ENCODE measurements around the gene ROCK2.

Gene ROCK2

DNA sequence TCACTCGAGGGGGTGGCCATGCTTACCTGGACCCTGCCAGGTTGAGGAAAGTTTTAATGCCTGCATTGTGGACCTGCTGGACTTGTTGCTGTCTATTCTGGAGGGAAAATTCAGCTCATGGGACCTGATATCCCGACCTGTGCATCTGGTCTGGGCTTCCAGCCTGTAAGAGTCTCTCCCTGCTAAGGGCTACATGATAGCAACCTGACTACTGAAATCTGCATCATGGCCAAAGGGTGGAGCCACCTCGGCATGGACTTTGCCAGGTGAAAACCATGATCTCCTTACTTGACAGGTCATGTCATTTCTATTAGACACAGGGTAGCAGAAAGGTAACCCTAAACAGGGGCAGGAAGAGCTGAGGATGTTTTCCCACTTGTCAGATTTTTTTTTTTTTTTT, 202.1 kb downstream of the ROCK2 start:
- TF ChIP-seq, protein P1, sequence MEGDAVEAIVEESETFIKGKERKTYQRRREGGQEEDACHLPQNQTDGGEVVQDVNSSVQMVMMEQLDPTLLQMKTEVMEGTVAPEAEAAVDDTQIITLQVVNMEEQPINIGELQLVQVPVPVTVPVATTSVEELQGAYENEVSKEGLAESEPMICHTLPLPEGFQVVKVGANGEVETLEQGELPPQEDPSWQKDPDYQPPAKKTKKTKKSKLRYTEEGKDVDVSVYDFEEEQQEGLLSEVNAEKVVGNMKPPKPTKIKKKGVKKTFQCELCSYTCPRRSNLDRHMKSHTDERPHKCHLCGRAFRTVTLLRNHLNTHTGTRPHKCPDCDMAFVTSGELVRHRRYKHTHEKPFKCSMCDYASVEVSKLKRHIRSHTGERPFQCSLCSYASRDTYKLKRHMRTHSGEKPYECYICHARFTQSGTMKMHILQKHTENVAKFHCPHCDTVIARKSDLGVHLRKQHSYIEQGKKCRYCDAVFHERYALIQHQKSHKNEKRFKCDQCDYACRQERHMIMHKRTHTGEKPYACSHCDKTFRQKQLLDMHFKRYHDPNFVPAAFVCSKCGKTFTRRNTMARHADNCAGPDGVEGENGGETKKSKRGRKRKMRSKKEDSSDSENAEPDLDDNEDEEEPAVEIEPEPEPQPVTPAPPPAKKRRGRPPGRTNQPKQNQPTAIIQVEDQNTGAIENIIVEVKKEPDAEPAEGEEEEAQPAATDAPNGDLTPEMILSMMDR (IDR thresholded peaks at IDR 0.05; ENCODE audit: control extremely low read depth, extremely low read depth, low read depth, missing control alignments), result no peak
- ChIA-PET POLR2A (no interaction called here), CTCF (interaction anchor here (2.9 to 5.3 kb wide), 2 partner anchors 9 to 441 kb away, joined by 29 to 51 read pairs; a partner anchor contains a TSS)
- no peak for DNase-seq (ENCODE audit: extremely low spot score)

DNA sequence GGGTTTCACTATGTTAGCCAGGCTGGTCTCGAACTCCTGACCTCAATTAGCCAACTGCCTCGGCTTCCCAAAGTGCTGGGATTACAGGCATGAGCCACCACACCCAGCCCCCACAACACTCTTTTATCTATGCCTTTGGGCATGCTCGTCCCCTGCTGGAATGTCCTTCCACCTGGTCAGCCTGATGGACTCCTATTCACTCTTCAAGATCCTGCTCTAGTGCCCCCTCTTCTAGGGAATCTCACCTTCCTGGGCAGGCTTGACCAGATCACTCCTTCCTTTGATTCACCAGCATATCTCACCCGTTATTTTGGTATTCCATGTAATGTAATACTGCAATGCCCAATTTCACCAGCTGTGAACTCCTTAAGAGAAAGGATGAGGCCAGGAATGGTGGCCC, 203.1 kb downstream of the ROCK2 start:
- ChIA-PET POLR2A (no interaction called here), CTCF (no interaction called here)
- DNase-seq (ENCODE audit: extremely low spot score), result no peak
- TF ChIP-seq, protein P1 (IDR thresholded peaks at IDR 0.05; ENCODE audit: control extremely low read depth, extremely low read depth, low read depth, missing control alignments), result no peak

DNA sequence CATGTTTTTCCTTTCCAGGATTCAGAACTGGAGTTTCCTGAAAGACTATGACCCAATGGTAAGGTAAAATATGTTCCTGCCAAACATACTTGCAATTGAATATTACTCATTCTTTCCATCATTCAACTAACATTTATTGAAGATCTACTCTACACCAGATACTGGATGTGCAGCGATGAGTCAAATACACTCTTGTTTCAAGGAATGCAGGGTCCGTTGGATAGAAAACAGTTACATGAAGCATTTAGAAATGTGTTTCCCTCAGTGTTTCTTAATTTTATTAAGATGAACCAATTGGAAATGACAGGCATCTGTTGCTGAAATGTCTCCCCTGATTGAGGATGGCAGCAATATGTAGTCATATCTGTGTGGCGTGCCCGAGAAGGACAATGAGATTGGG, 203.9 kb downstream of the ROCK2 start:
- TF ChIP-seq, protein P1 (IDR thresholded peaks at IDR 0.05; ENCODE audit: control extremely low read depth, extremely low read depth, low read depth, missing control alignments), result no peak
- ChIA-PET POLR2A (no interaction called here), CTCF (no interaction called here)
- DNase-seq (ENCODE audit: extremely low spot score), result no peak

DNA sequence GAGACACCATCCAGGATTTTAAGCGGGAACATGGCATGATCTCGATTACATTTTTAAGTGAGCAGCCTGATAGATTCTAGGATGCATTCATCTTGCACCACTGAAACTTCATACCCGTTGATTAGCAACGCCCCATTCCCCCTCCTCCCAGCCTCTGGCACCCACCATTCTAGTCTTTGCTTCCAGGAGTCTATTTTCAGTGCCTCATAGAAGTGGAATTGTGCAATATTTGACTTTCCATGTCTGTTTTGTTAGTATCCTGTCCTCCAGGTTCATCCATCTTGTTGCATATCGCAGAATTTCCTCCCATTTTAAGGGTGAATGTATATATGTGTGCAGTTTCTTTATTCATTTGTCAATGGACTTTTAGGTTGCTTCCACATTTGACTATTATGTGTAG, 210.1 kb downstream of the ROCK2 start:
- ChIA-PET CTCF (interaction anchor here (1.3 to 8.6 kb wide), 11 partner anchors 10 to 449 kb away, joined by 3 to 207 read pairs (median 38); partner anchors contain the start of gene E2F6), POLR2A (no interaction called here)
- TF ChIP-seq, protein P1 (IDR thresholded peaks at IDR 0.05; ENCODE audit: control extremely low read depth, extremely low read depth, low read depth, missing control alignments), result no peak
- no peak for DNase-seq (ENCODE audit: extremely low spot score)

DNA sequence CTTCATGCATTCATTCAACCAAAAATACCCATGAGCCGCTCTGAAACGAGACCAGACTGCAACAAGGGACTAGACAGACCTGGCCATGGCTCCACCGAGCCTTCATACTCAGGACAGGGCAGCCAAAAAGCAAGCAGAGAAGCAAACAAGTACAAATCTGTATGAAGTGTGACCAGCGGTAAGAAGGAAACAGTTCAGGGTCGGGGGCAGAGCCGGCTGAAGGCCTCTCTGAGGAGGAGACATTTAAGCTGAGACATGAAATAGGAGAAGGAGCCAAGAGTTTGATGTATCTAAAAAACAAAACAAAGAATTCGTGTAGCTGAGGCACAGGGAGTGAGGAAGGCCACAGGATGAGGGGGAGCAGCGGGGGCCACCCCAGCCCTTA, 210.5 kb downstream of the ROCK2 start:
- DNase-seq (ENCODE audit: extremely low spot score), result no peak
- POLR2A ChIA-PET, result no interaction called here
- TF ChIP-seq, protein P1 (IDR thresholded peaks at IDR 0.05; ENCODE audit: control extremely low read depth, extremely low read depth, low read depth, missing control alignments), result no peak

DNA sequence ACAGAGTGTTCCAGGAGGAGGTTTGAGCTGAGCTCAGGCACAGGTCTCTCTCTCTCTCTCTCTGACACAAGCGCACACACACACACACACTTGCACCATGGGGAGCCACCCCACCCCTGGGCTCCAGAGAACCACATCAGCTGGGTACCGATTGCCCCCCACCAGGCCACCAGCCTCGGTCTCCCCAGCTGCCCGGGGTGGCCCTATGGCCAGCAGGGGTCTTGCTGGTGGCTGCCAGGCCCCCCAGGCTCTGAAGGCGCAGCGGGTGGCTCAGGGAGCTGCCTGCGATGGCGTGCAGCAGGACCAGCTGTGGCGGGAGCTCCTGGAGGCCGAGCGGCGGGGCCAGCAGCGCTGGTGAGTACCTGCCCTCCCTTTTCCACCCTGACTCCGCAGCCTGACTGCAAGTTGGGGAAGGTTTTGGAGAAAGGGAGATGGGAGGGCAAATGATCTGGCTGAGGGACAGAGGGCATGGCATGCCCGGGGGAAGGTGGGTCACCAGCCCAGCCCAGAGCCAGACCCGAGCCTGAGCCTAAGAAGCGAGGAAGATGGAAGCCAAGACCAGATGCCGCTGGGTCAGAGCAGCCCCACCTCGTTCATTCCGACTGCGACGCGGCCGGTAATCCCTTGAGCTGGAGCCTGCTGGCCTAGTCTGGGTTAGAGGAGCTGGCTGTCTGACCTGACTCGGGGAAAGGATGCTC, 211.0 kb downstream of the ROCK2 start:
- ChIA-PET CTCF (interaction anchor here (0.6 to 8.6 kb wide), 57 partner anchors 11 to 646 kb away, joined by 3 to 207 read pairs (median 4); partner anchors contain the start of genes E2F6, ROCK2 and SLC66A3), POLR2A (no interaction called here)
- DNase-seq (ENCODE audit: extremely low spot score), result no peak
- TF ChIP-seq, protein P1 (IDR thresholded peaks at IDR 0.05; ENCODE audit: control extremely low read depth, extremely low read depth, low read depth, missing control alignments), result no peak

More for the DNA sequence above, 210.5 kb downstream of the ROCK2 start:
- CTCF ChIA-PET, result interaction anchor here (0.9 to 8.6 kb wide), 26 partner anchors 10 to 554 kb away, joined by 3 to 207 read pairs (median 7); partner anchors contain the start of genes E2F6 and ROCK2
